ENCODE data around the gene ANKRD11. TPM values are rescaled to one million over a fixed set of nuclear protein-coding genes. Genes with fewer than 3 reads are reported as not detected.

The ANKRD11 gene
- total RNA-seq, 2 experiments from 2014 or later = 174 to 177 TPM

- no peak overlapping the region for H3K4me3 Mint-ChIP-seq
- CTCF ChIA-PET = interaction anchor here (0.6 kb wide), 1 partner anchor 185 kb away, joined by 3 read pairs; no protein-coding TSS in a partner anchor
- no peaks in the 10 kb centered on the region for H3K27me3 Mint-ChIP-seq (ENCODE audit: low read depth)
- peaks cover 28% of the 10 kb centered on the region for H3K36me3 Mint-ChIP-seq (ENCODE audit: low read depth)
- H3K9me3 Mint-ChIP-seq = no peaks in the 10 kb centered on the region
- no peak overlapping the region for H3K27ac Mint-ChIP-seq
- DNase-seq = no peak
- intact Hi-C loops (cut with micrococcal nuclease) = no loop called here
- peaks cover 2% of the 10 kb centered on the region for H3K4me1 Mint-ChIP-seq (ENCODE audit: low read depth)
These were observed 33.5 kb upstream of the ANKRD11 start for GRCh38 chr16:89523680-89524344.

GRCh38 chr16:89522287-89522686 is 31.9 kb upstream of the ANKRD11 start:
- no peaks in the 10 kb centered on the region for H3K9me3 Mint-ChIP-seq
- CTCF ChIA-PET = no interaction called here

GRCh38 chr16:89519881-89520280 is 29.5 kb upstream of the ANKRD11 start:
- H3K36me3 Mint-ChIP-seq (ENCODE audit: low read depth) = peaks cover 28% of the 10 kb centered on the region
- H3K27ac Mint-ChIP-seq = no peak overlapping the region
- intact Hi-C loops (cut with micrococcal nuclease) = no loop called here
- H3K4me3 Mint-ChIP-seq = no peak overlapping the region
- DNase-seq = no peak
- no peaks in the 10 kb centered on the region for H3K27me3 Mint-ChIP-seq (ENCODE audit: low read depth)
- peaks cover 2% of the 10 kb centered on the region for H3K4me1 Mint-ChIP-seq (ENCODE audit: low read depth)
- H3K9me3 Mint-ChIP-seq = no peaks in the 10 kb centered on the region
- CTCF ChIA-PET = interaction anchor here (0.7 kb wide), 1 partner anchor 13 kb away, joined by 5 read pairs; no protein-coding TSS in a partner anchor

More at GRCh38 chr16:89522287-89522686, 31.9 kb upstream of the ANKRD11 start:
- Mint-ChIP-seq H3K27ac (no peak overlapping the region), H3K4me1 (ENCODE audit: low read depth) (peaks cover 2% of the 10 kb centered on the region), H3K4me3 (no peak overlapping the region), H3K27me3 (ENCODE audit: low read depth) (no peaks in the 10 kb centered on the region), H3K36me3 (ENCODE audit: low read depth) (peaks cover 33% of the 10 kb centered on the region)
- DNase-seq = no peak
- intact Hi-C loops (cut with micrococcal nuclease) = no loop called here

- Mint-ChIP-seq H3K36me3 (ENCODE audit: low read depth) (peaks cover 27% of the 10 kb centered on the region), H3K4me1 (ENCODE audit: low read depth) (peaks cover 2% of the 10 kb centered on the region), H3K27ac (no peak overlapping the region), H3K9me3 (no peaks in the 10 kb centered on the region), H3K27me3 (ENCODE audit: low read depth) (no peaks in the 10 kb centered on the region), H3K4me3 (no peak overlapping the region)
- CTCF ChIA-PET = no interaction called here
- DNase-seq = no peak
- intact Hi-C loops (cut with micrococcal nuclease) = no loop called here
These were observed 26.8 kb upstream of the ANKRD11 start for GRCh38 chr16:89517128-89517527.

GRCh38 chr16:89512453-89512852 is 22.1 kb upstream of the ANKRD11 start:
- H3K4me3 Mint-ChIP-seq = no peak overlapping the region
- peaks cover 12% of the 10 kb centered on the region for H3K36me3 Mint-ChIP-seq (ENCODE audit: low read depth)
- CTCF ChIA-PET = no interaction called here
- no peak overlapping the region for H3K27ac Mint-ChIP-seq
- no peaks in the 10 kb centered on the region for H3K9me3 Mint-ChIP-seq
- H3K27me3 Mint-ChIP-seq (ENCODE audit: low read depth) = no peaks in the 10 kb centered on the region
- no peak for DNase-seq
- intact Hi-C loops (cut with micrococcal nuclease) = no loop called here
- peaks cover 9% of the 10 kb centered on the region for H3K4me1 Mint-ChIP-seq (ENCODE audit: low read depth)

GRCh38 chr16:89511374-89511773 is 21.0 kb upstream of the ANKRD11 start:
- intact Hi-C loops (cut with micrococcal nuclease) = no loop called here
- DNase-seq = no peak
- no peak overlapping the region for H3K27ac Mint-ChIP-seq
- CTCF ChIA-PET = no interaction called here
- H3K9me3 Mint-ChIP-seq = no peaks in the 10 kb centered on the region
- no peaks in the 10 kb centered on the region for H3K27me3 Mint-ChIP-seq (ENCODE audit: low read depth)
- H3K36me3 Mint-ChIP-seq (ENCODE audit: low read depth) = peaks cover 8% of the 10 kb centered on the region
- no peak overlapping the region for H3K4me3 Mint-ChIP-seq
- H3K4me1 Mint-ChIP-seq (ENCODE audit: low read depth) = peaks cover 16% of the 10 kb centered on the region

GRCh38 chr16:89510526-89510925 is 20.2 kb upstream of the ANKRD11 start:
- CTCF ChIA-PET = interaction anchor here (0.6 to 2.9 kb wide), 3 partner anchors 193 to 270 kb away, joined by 4 to 15 read pairs (median 4); no protein-coding TSS in a partner anchor
- intact Hi-C loops (cut with micrococcal nuclease) = no loop called here
- Mint-ChIP-seq H3K27me3 (ENCODE audit: low read depth) (no peaks in the 10 kb centered on the region), H3K4me3 (no peak overlapping the region), H3K9me3 (no peaks in the 10 kb centered on the region), H3K4me1 (ENCODE audit: low read depth) (peaks cover 24% of the 10 kb centered on the region), H3K27ac (peak overlapping the region; percentile 24), H3K36me3 (ENCODE audit: low read depth) (peaks cover 8% of the 10 kb centered on the region)
- DNase-seq = no peak

- peak; percentile 86 for DNase-seq
- intact Hi-C loops (cut with micrococcal nuclease) = loop anchor here (1.0 to 10.0 kb wide), 4 partner anchors 52 to 413 kb away; partner anchors contain the start of genes ACSF3, CDH15 and RPL13
- CTCF ChIA-PET = interaction anchor here (0.6 to 2.9 kb wide), 14 partner anchors 13 to 290 kb away, joined by 3 to 15 read pairs (median 3); partner anchors contain the start of gene ZNF778
- peak within 1 kb of the TSS; percentile 89 for H3K27ac Mint-ChIP-seq
- H3K4me1 Mint-ChIP-seq (ENCODE audit: low read depth) = peaks cover 31% of the 10 kb centered on the region
- H3K9me3 Mint-ChIP-seq = no peaks in the 10 kb centered on the region
- no peaks in the 10 kb centered on the region for H3K27me3 Mint-ChIP-seq (ENCODE audit: low read depth)
- H3K36me3 Mint-ChIP-seq (ENCODE audit: low read depth) = no peaks in the 10 kb centered on the region
- H3K4me3 Mint-ChIP-seq = peak within 1 kb of the TSS; percentile 88
These were observed 17.7 kb upstream of the ANKRD11 start, which contains the start of gene SPG7 for GRCh38 chr16:89507834-89508590. Gene SPG7 (plus strand): TSS chr16:89508403. CDS start chr16:89508418, 15 bp downstream.

GRCh38 chr16:89507214-89507833 is 17.0 kb upstream of the ANKRD11 start:
- CTCF ChIA-PET = interaction anchor here (0.6 to 1.9 kb wide), 5 partner anchors 23 to 267 kb away, joined by 3 to 7 read pairs (median 3); no protein-coding TSS in a partner anchor
- intact Hi-C loops (cut with micrococcal nuclease) = loop anchor here (10.0 kb wide), 1 partner anchor 413 kb away; the partner anchor contains the start of gene ACSF3
- H3K4me1 Mint-ChIP-seq (ENCODE audit: low read depth) = peaks cover 31% of the 10 kb centered on the region
- peak overlapping the region; percentile 70 for H3K4me3 Mint-ChIP-seq
- no peaks in the 10 kb centered on the region for H3K36me3 Mint-ChIP-seq (ENCODE audit: low read depth)
- H3K27me3 Mint-ChIP-seq (ENCODE audit: low read depth) = no peaks in the 10 kb centered on the region
- peak; percentile 23 for DNase-seq
- H3K9me3 Mint-ChIP-seq = no peaks in the 10 kb centered on the region
- peak overlapping the region; percentile 75 for H3K27ac Mint-ChIP-seq

- Mint-ChIP-seq H3K9me3 (no peaks in the 10 kb centered on the region), H3K36me3 (ENCODE audit: low read depth) (no peaks in the 10 kb centered on the region), H3K27ac (peak overlapping the region; percentile 75), H3K4me3 (peak overlapping the region; percentile 70), H3K27me3 (ENCODE audit: low read depth) (no peaks in the 10 kb centered on the region), H3K4me1 (ENCODE audit: low read depth) (peaks cover 31% of the 10 kb centered on the region)
- intact Hi-C loops (cut with micrococcal nuclease) = loop anchor here (10.0 kb wide), 1 partner anchor 412 kb away; the partner anchor contains the start of gene ACSF3
- peak; percentile 31 for DNase-seq
- CTCF ChIA-PET = interaction anchor here (0.6 to 1.1 kb wide), 2 partner anchors 23 to 266 kb away, joined by 3 read pairs; no protein-coding TSS in a partner anchor
These were observed 16.4 kb upstream of the ANKRD11 start for GRCh38 chr16:89506791-89507191.

GRCh38 chr16:89506113-89506504 is 15.7 kb upstream of the ANKRD11 start:
- Mint-ChIP-seq H3K27me3 (ENCODE audit: low read depth) (no peaks in the 10 kb centered on the region), H3K4me1 (ENCODE audit: low read depth) (peaks cover 31% of the 10 kb centered on the region), H3K36me3 (ENCODE audit: low read depth) (no peaks in the 10 kb centered on the region), H3K27ac (peak overlapping the region; percentile 86), H3K4me3 (peak overlapping the region; percentile 70), H3K9me3 (no peaks in the 10 kb centered on the region)
- intact Hi-C loops (cut with micrococcal nuclease) = loop anchor here (10.0 kb wide), 1 partner anchor 411 kb away; the partner anchor contains the start of gene ACSF3
- CTCF ChIA-PET = no interaction called here
- no peak for DNase-seq
